Endothelial cell of umbilical vein (primary cell): ENCODE data around the gene EML3.
A peak's percentile ranks its signal among the peaks of the same experiment; 100 is the strongest.

ENCODE experiments used
- CTCF ChIP-seq, 2 donors: IDR thresholded peaks; 1 replicate in 1 of 2; 2 replicates in 1 of 2; pipeline ENCODE4 v1.5.1; 2011; ENCODE audit warnings: low read length in 2 of 2, mild to moderate bottlenecking in 2 of 2, moderate library complexity in 2 of 2, control low read depth in 1 of 2, inconsistent platforms in 1 of 2, low read depth in 1 of 2; ENCODE audit not compliant: insufficient read depth in 1 of 2; ENCODE audit errors: extremely low read depth in 1 of 2
- POLR2A ChIP-seq: IDR thresholded peaks from 2 replicates; pipeline ENCODE4 v1.6.1; 2012; ENCODE audit warnings: low read depth, mild to moderate bottlenecking, control low read depth, low read length
- POLR2AphosphoS5 ChIP-seq: IDR thresholded peaks from 2 replicates; pipeline ENCODE4 v1.6.1; 2012; ENCODE audit warnings: low read depth, mild to moderate bottlenecking, control low read depth, low read length, moderate library complexity; ENCODE audit not compliant: insufficient read depth

- TF ChIP-seq POLR2AphosphoS5: no peak
- TF ChIP-seq CTCF (IDR thresholded peaks at IDR 0.05; ENCODE audit: extremely low read depth in 1 of 2, insufficient read depth in 1 of 2, low read depth in 1 of 2, low read length in 2 of 2): no peak
- peak; percentile 8 for TF ChIP-seq POLR2A
These were observed 58.7 kb downstream of the EML3 start for GRCh38 chr11:62553839-62554361.
